Neural cell (in vitro differentiated cells): ENCODE results near the gene EYS. TPM values are rescaled to one million over a fixed set of nuclear protein-coding genes. Genes with fewer than 3 reads are reported as not detected.

Experiments
- H2AFZ ChIP-seq: fragments of 200-600, 300-800 bp; sonication (generic), shearing (Covaris generic); 2 replicates; pipeline ENCODE4 v1.6.0; 2014; ENCODE audit warnings: low read depth, mild to moderate bottlenecking, antibody characterized with exemption, low read length, moderate library complexity
- H3F3A ChIP-seq: fragments of 200-600 bp; shearing (Covaris generic); 2 replicates; pipeline ENCODE4 v1.6.1; 2016; ENCODE audit warnings: mild to moderate bottlenecking, moderate library complexity, mixed read lengths, antibody characterized with exemption, low read length; ENCODE audit not compliant: insufficient read depth, poor library complexity, severe bottlenecking
- H3K27ac ChIP-seq: fragments of 200-600, 300-800 bp; sonication (generic), shearing (Covaris generic); 2 replicates; pipeline ENCODE4 v1.5.1; 2014; ENCODE audit warnings: mild to moderate bottlenecking, low read length, moderate library complexity
- H3K27me3 ChIP-seq: fragments of 300-800, 200-600 bp; sonication (generic), shearing (Covaris generic); 2 replicates; pipeline ENCODE4 v1.6.0; 2014; ENCODE audit warnings: mild to moderate bottlenecking, low read depth, low read length, moderate library complexity; ENCODE audit not compliant: insufficient read depth
- H3K36me3 ChIP-seq: fragments of 300-800, 200-600 bp; sonication (generic), shearing (Covaris generic); 2 replicates; pipeline ENCODE4 v1.5.1; 2014; ENCODE audit warnings: mild to moderate bottlenecking, antibody characterized with exemption, low read length, moderate library complexity; ENCODE audit not compliant: insufficient read depth
- H3K4me2 ChIP-seq: fragments of 300-800, 200-600 bp; sonication (generic), shearing (Covaris generic); 2 replicates; pipeline ENCODE4 v1.6.0; 2014; ENCODE audit warnings: mild to moderate bottlenecking, low read length
- H3K4me3 ChIP-seq: fragments of 300-800, 200-600 bp; sonication (generic), shearing (Covaris generic); 2 replicates; pipeline ENCODE4 v1.5.1; 2014; ENCODE audit warnings: mild to moderate bottlenecking, low read length, moderate library complexity
- H3K79me2 ChIP-seq: fragments of 200-600 bp; shearing (Covaris generic); replicated peaks from 2 replicates; pipeline ENCODE4 v1.6.0; 2014; ENCODE audit warnings: mild to moderate bottlenecking, low read length, moderate library complexity; ENCODE audit not compliant: insufficient read depth
- H3K9ac ChIP-seq: fragments of 300-800, 200-600 bp; sonication (generic), shearing (Covaris generic); 2 replicates; pipeline ENCODE4 v1.6.1; 2016; ENCODE audit warnings: mild to moderate bottlenecking, low read length, mixed read lengths
- H3K9me2 ChIP-seq: fragments of 200-600 bp; shearing (Covaris generic); 2 replicates; pipeline ENCODE4 v1.6.1; 2016; ENCODE audit warnings: mild to moderate bottlenecking, low read length, mixed read lengths; ENCODE audit not compliant: insufficient read depth
- H3K9me3 ChIP-seq: fragments of 200-600, 300-800 bp; sonication (generic), shearing (Covaris generic); 2 replicates; pipeline ENCODE4 v1.6.1; 2016; ENCODE audit warnings: mild to moderate bottlenecking, mixed run types, low read length, moderate library complexity, mixed read lengths
- H4K20me1 ChIP-seq: fragments of 200-600 bp; shearing (Covaris generic); 2 replicates; pipeline ENCODE4 v1.6.1; 2016; ENCODE audit warnings: mild to moderate bottlenecking, mixed run types; ENCODE audit not compliant: insufficient read depth
- CTCF ChIP-seq: fragments of 450-650 bp; IDR thresholded peaks from 2 replicates; pipeline ENCODE4 v1.5.1; 2014; ENCODE audit warnings: antibody characterized with exemption, mild to moderate bottlenecking, moderate library complexity; ENCODE audit not compliant: poor library complexity, severe bottlenecking
- EP300 ChIP-seq: fragments of 450-650 bp; conservative IDR thresholded peaks from 2 replicates; pipeline ENCODE4 v1.6.1; 2014; ENCODE audit warnings: antibody characterized with exemption, mild to moderate bottlenecking, moderate library complexity; ENCODE audit not compliant: poor library complexity, severe bottlenecking
- EZH2 ChIP-seq: fragments of 200-600, 300-800 bp; shearing (Covaris generic), sonication (generic); IDR thresholded peaks from 2 replicates; pipeline ENCODE4 v1.6.1; 2014; ENCODE audit warnings: antibody characterized with exemption, low read length, borderline replicate concordance, mild to moderate bottlenecking; ENCODE audit not compliant: insufficient read depth, poor library complexity, severe bottlenecking
- MXI1 ChIP-seq: fragments of 450-650 bp; conservative IDR thresholded peaks from 2 replicates; pipeline ENCODE4 v1.6.1; 2014; ENCODE audit warnings: antibody characterized with exemption, mild to moderate bottlenecking; ENCODE audit not compliant: poor library complexity, severe bottlenecking
- POLR2AphosphoS5 ChIP-seq: IDR thresholded peaks from 2 replicates; pipeline ENCODE4 v1.6.1; 2012
- RAD21 ChIP-seq: fragments of 450-650 bp; conservative IDR thresholded peaks from 2 replicates; pipeline ENCODE4 v1.6.1; 2014; ENCODE audit warnings: antibody characterized with exemption, mild to moderate bottlenecking, moderate library complexity
- REST ChIP-seq: IDR thresholded peaks from 2 replicates; pipeline ENCODE4 v1.6.1; 2012; ENCODE audit warnings: borderline replicate concordance
- SMC3 ChIP-seq: fragments of 450-650 bp; conservative IDR thresholded peaks from 2 replicates; pipeline ENCODE4 v1.6.1; 2014; ENCODE audit warnings: antibody characterized with exemption, mild to moderate bottlenecking, moderate library complexity; ENCODE audit not compliant: poor library complexity
- TAF1 ChIP-seq: IDR thresholded peaks from 2 replicates; pipeline ENCODE4 v1.6.1; 2012; ENCODE audit warnings: low read depth
- polyA plus RNA-seq: library from polyadenylated mRNA; depleted of rRNA; stranded (reverse); fragments of >200 nt; gene quantifications from 2 replicates; pipeline ENCODE4 v1.2.3, GENCODE V29; 2014

The EYS gene
- polyA plus RNA-seq, 1 donor from 2014 or later: 0.38 TPM

- no peaks in the 10 kb centered on the region for H3K9me2 ChIP-seq
- H3K27ac ChIP-seq: no peak overlapping the region
- H3K9me3 ChIP-seq: no peaks in the 10 kb centered on the region
- no peaks in the 10 kb centered on the region for H3K27me3 ChIP-seq
- no peak overlapping the region for H3K4me3 ChIP-seq
- H3K4me2 ChIP-seq: no peak overlapping the region
- no peak overlapping the region for H2AFZ ChIP-seq
- TF ChIP-seq RAD21: no peak
- no peak for TF ChIP-seq MXI1
- no peak for TF ChIP-seq TAF1
- TF ChIP-seq EP300: no peak
- TF ChIP-seq CTCF: no peak
- TF ChIP-seq SMC3: no peak
- no peak for TF ChIP-seq POLR2AphosphoS5
- no peak for TF ChIP-seq REST
- H3F3A ChIP-seq: no peaks in the 10 kb centered on the region
- H3K36me3 ChIP-seq: no peaks in the 10 kb centered on the region
- H3K9ac ChIP-seq: no peak overlapping the region
- H3K79me2 ChIP-seq: no peaks in the 10 kb centered on the region
- H4K20me1 ChIP-seq: no peaks in the 10 kb centered on the region
Observed at GRCh38 chr6:64987066-64987465, 720.0 kb downstream of the EYS start.

DNA sequence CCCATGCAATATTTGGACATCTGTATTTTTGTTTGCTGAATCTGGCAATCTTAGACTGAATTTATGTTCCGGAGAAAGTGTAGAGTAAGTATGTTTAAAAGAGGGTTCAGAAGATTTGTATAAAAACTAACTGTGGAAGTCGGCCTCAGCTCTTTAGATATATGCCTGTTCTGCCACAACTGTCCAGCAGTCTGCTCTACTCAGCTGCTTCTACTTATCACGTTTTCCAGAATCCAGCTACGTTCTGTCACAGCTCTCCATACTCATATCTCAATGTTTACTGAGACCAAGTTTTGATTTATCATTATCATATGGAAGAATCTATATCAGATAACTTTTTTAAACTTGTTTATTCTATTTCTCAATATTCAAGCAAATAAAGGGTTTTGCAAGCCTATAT, 721.3 kb downstream of the EYS start:
- Histone ChIP-seq H3K27ac (no peak overlapping the region), H2AFZ (no peak overlapping the region), H3K79me2 (no peaks in the 10 kb centered on the region), H3F3A (no peaks in the 10 kb centered on the region), H3K27me3 (no peaks in the 10 kb centered on the region), H4K20me1 (no peaks in the 10 kb centered on the region), H3K9me2 (no peaks in the 10 kb centered on the region), H3K4me3 (no peak overlapping the region), H3K4me2 (no peak overlapping the region), H3K36me3 (no peaks in the 10 kb centered on the region), H3K9ac (no peak overlapping the region), H3K9me3 (no peaks in the 10 kb centered on the region)
- TF ChIP-seq MXI1 (no peak), REST (no peak), TAF1 (no peak), POLR2AphosphoS5 (no peak), CTCF (no peak), RAD21 (no peak), EP300 (no peak), SMC3 (no peak), EZH2 (no peak)
